Measurements from ENCODE around the gene ANK3.

GRCh38 chr10:60122190-60122589 lies 267.5 kb downstream of the ANK3 start:
- TF ChIP-seq, protein P1, sequence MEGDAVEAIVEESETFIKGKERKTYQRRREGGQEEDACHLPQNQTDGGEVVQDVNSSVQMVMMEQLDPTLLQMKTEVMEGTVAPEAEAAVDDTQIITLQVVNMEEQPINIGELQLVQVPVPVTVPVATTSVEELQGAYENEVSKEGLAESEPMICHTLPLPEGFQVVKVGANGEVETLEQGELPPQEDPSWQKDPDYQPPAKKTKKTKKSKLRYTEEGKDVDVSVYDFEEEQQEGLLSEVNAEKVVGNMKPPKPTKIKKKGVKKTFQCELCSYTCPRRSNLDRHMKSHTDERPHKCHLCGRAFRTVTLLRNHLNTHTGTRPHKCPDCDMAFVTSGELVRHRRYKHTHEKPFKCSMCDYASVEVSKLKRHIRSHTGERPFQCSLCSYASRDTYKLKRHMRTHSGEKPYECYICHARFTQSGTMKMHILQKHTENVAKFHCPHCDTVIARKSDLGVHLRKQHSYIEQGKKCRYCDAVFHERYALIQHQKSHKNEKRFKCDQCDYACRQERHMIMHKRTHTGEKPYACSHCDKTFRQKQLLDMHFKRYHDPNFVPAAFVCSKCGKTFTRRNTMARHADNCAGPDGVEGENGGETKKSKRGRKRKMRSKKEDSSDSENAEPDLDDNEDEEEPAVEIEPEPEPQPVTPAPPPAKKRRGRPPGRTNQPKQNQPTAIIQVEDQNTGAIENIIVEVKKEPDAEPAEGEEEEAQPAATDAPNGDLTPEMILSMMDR (IDR thresholded peaks at IDR 0.05) = no peak
- TF ChIP-seq POLR2A (IDR thresholded peaks at IDR 0.05) = no peak

Data from uterus (tissue), 2 donors.